HepG2 (cell line): ENCODE results near the gene RPA1. TPM values are rescaled to one million over a fixed set of nuclear protein-coding genes. Genes with fewer than 3 reads are reported as not detected.

Experiments
- AFF4 ChIP-seq: sonication (generic); formaldehyde crosslinking; IDR thresholded peaks from 2 replicates; pipeline ENCODE4 v1.4.0; 2020; ENCODE audit warnings: missing genetic modification reagents
- AHDC1 ChIP-seq: sonication (generic); formaldehyde crosslinking; IDR thresholded peaks from 2 replicates; pipeline ENCODE4 v1.5.1; 2020; ENCODE audit warnings: mild to moderate bottlenecking, missing genetic modification reagents, borderline replicate concordance
- DRAP1 ChIP-seq: IDR thresholded peaks from 2 replicates; pipeline ENCODE4 v1.6.1; 2016; ENCODE audit warnings: missing genetic modification reagents, missing compliant biosample characterization
- EZH2 ChIP-seq: conservative IDR thresholded peaks from 2 replicates; pipeline ENCODE4 v1.6.1; 2012; ENCODE audit warnings: mild to moderate bottlenecking, low read depth, low read length, moderate library complexity
- FOXK2 ChIP-seq: fragments of 450-650 bp; IDR thresholded peaks from 2 replicates; pipeline ENCODE4 v1.6.1; 2016
- FOXM1 ChIP-seq: sonication (generic); formaldehyde crosslinking; IDR thresholded peaks from 2 replicates; pipeline ENCODE4 v1.5.0; 2020; ENCODE audit warnings: missing genetic modification reagents
- KAT7 ChIP-seq: IDR thresholded peaks from 2 replicates; pipeline ENCODE4 v1.6.1; 2018; ENCODE audit warnings: borderline replicate concordance, missing compliant biosample characterization
- MAFG ChIP-seq: sonication (generic); formaldehyde crosslinking; IDR thresholded peaks from 2 replicates; pipeline ENCODE4 v1.5.1; 2020; ENCODE audit warnings: mild to moderate bottlenecking, missing genetic modification reagents
- NFYC ChIP-seq: IDR thresholded peaks from 2 replicates; pipeline ENCODE4 v1.6.1; 2016; ENCODE audit warnings: missing genetic modification reagents, missing compliant biosample characterization
- SKIL ChIP-seq: sonication (generic); formaldehyde crosslinking; IDR thresholded peaks from 2 replicates; pipeline ENCODE4 v1.8.0; 2022; ENCODE audit warnings: missing genetic modification reagents, mild to moderate bottlenecking, moderate library complexity, borderline replicate concordance
- TSC22D2 ChIP-seq: sonication (generic); formaldehyde crosslinking; IDR thresholded peaks from 2 replicates; pipeline ENCODE4 v1.5.1; 2020; ENCODE audit warnings: missing genetic modification reagents, mild to moderate bottlenecking, borderline replicate concordance
- ZFAT ChIP-seq: sonication (generic); formaldehyde crosslinking; conservative IDR thresholded peaks from 2 replicates; pipeline ENCODE4 v1.8.1; 2023; ENCODE audit warnings: missing genetic modification reagents, inconsistent platforms
- ZNF446 ChIP-seq: sonication (generic); formaldehyde crosslinking; IDR thresholded peaks from 2 replicates; pipeline ENCODE4 v1.5.0; 2020; ENCODE audit warnings: mild to moderate bottlenecking, missing genetic modification reagents
- ZNF512 ChIP-seq: sonication (generic); formaldehyde crosslinking; IDR thresholded peaks from 2 replicates; pipeline ENCODE4 v1.4.0; 2020; ENCODE audit warnings: mild to moderate bottlenecking, missing genetic modification reagents
- ZNF558 ChIP-seq: sonication (generic); formaldehyde crosslinking; IDR thresholded peaks from 2 replicates; pipeline ENCODE4 v1.9.0; 2022; ENCODE audit warnings: mild to moderate bottlenecking, missing genetic modification reagents, borderline replicate concordance
- ZZZ3 ChIP-seq: sonication (generic); formaldehyde crosslinking; IDR thresholded peaks from 2 replicates; pipeline ENCODE4 v1.4.0; 2020; ENCODE audit warnings: missing genetic modification reagents, mild to moderate bottlenecking, borderline replicate concordance
- polyA plus RNA-seq, 8 experiments: library from polyadenylated mRNA; depleted of rRNA in 3 of 8; stranded (reverse) in 7 of 8; unstranded in 1 of 8; fragments of >200 nt; fragmentation: Illumina TruSeq in 4 of 8; extraction: Trizol in 4 of 8; gene quantifications; 2 replicates each; pipeline versions ENCODE4 v1.2.1 to v1.2.3, GENCODE V29; 2011 to 2016; ENCODE audit warnings: low read depth in 4 of 8, missing spikeins in 1 of 8, mixed read lengths in 1 of 8; ENCODE audit not compliant: insufficient read depth in 1 of 8
- total RNA-seq, 5 experiments: library from RNA; depleted of rRNA; stranded (reverse); fragments of >200 nt; fragmentation: Illumina TruSeq; extraction: Trizol; gene quantifications; 2 replicates each; pipeline ENCODE4 v1.2.3, GENCODE V29; 2016; ENCODE audit warnings: low read depth in 1 of 5

The RPA1 gene
- total and polyA plus RNA-seq, 2 of the 13 experiments (the other 11 are each of a cell fraction or from before 2014, with no cell fraction given), result 13.9 to 37.6 TPM

GRCh38 chr17:1829592-1830257 is at the start of gene RPA1, which contains the start of gene SMYD4 (continued):
- no peak for TF ChIP-seq SKIL (CRISPR knock-in tag)
- TF ChIP-seq FOXM1 (CRISPR knock-in tag), result no peak
- TF ChIP-seq EZH2, result no peak
- no peak for TF ChIP-seq MAFG (CRISPR knock-in tag)
- TF ChIP-seq AHDC1, result no peak
- TF ChIP-seq ZZZ3 (CRISPR knock-in tag), result no peak
- TF ChIP-seq FOXK2, result no peak
- no peak for TF ChIP-seq DRAP1
- TF ChIP-seq KAT7 (CRISPR knock-in tag), result peak; percentile 40; the same call in 1 of the 2 replicates
- TF ChIP-seq AFF4 (CRISPR knock-in tag), result no peak
- no peak for TF ChIP-seq TSC22D2 (CRISPR knock-in tag)
- peak; percentile 80 for TF ChIP-seq NFYC (CRISPR knock-in tag)
- TF ChIP-seq ZFAT (CRISPR knock-in tag), result no peak
- peak; percentile 63; the same call in 1 of the 2 replicates for TF ChIP-seq ZNF446
- no peak for TF ChIP-seq ZNF512 (CRISPR knock-in tag)
- peak; percentile 78; the same call in 1 of the 2 replicates for TF ChIP-seq ZNF558 (CRISPR knock-in tag)
